ENCODE results near the gene LCN6. TPM values are rescaled to one million over a fixed set of nuclear protein-coding genes. Genes with fewer than 3 reads are reported as not detected.

The LCN6 gene
- polyA plus RNA-seq, 1 donor (not counting 4 experiments of a cell fraction or from before 2014, with no cell fraction given) = not detected

GRCh38 chr9:136714096-136714892 lies 34.0 kb downstream of the LCN6 start:
- no peak for TF ChIP-seq EZH2 (IDR thresholded peaks at IDR 0.05; ENCODE audit: low read length)
- TF ChIP-seq CTCF (optimal IDR thresholded peaks at IDR 0.05 in 1 of 3, IDR thresholded peaks at IDR 0.05 in 1 of 3, conservative IDR thresholded peaks at IDR 0.05 in 1 of 3; ENCODE audit: extremely low read depth in 1 of 3, insufficient read depth in 2 of 3, low read length in 3 of 3) = no peak
- H3K27ac ChIP-seq (ENCODE audit: control insufficient read depth, insufficient read depth, low read length) = no peak overlapping the region
- H2AFZ ChIP-seq (ENCODE audit: control insufficient read depth, low read length) = no peak overlapping the region
- no peak overlapping the region for H3K9ac ChIP-seq (ENCODE audit: control insufficient read depth, extremely low read depth, insufficient read depth, low read length)
- H4K20me1 ChIP-seq (ENCODE audit: control insufficient read depth, extremely low read depth, insufficient read depth, low read length) = no peaks in the 10 kb centered on the region
- no peak overlapping the region for H3K4me2 ChIP-seq (ENCODE audit: control insufficient read depth, extremely low read depth, insufficient read depth, low read depth, low read length)
- no peaks in the 10 kb centered on the region for H3K4me1 ChIP-seq (ENCODE audit: control insufficient read depth, extremely low read depth, insufficient read depth, low read length)
- no peaks in the 10 kb centered on the region for H3K79me2 ChIP-seq (ENCODE audit: control insufficient read depth, insufficient read depth, low read length)
- dilution Hi-C loops (cut with MboI; ENCODE audit: extremely low pct_ligation_motif_present, low sequenced_read_pairs) = no loop called here
- no peaks in the 10 kb centered on the region for H3K9me3 ChIP-seq (ENCODE audit: control insufficient read depth, low read depth, low read length)
- H3K9me1 ChIP-seq (ENCODE audit: control insufficient read depth, extremely low read depth, insufficient read depth, low read length) = no peaks in the 10 kb centered on the region
- DNase-seq (ENCODE audit: low read depth, low spot score) = no peak
- no peaks in the 10 kb centered on the region for H3K36me3 ChIP-seq (ENCODE audit: control insufficient read depth in 2 of 2, extremely low read depth in 1 of 2, insufficient read depth in 2 of 2, low read length in 2 of 2)
- H3K4me3 ChIP-seq (ENCODE audit: control insufficient read depth in 2 of 3, extremely low read depth in 1 of 3, insufficient read depth in 2 of 3, low read depth in 1 of 3, low read length in 3 of 3) = no peak overlapping the region
- FAIRE-seq = no peak
- peaks cover 19% of the 10 kb centered on the region for H3K27me3 ChIP-seq (ENCODE audit: control insufficient read depth, extremely low read depth, insufficient read depth, low read length)

- TF ChIP-seq CTCF (optimal IDR thresholded peaks at IDR 0.05 in 1 of 3, IDR thresholded peaks at IDR 0.05 in 1 of 3, conservative IDR thresholded peaks at IDR 0.05 in 1 of 3; ENCODE audit: extremely low read depth in 1 of 3, insufficient read depth in 2 of 3, low read length in 3 of 3) = no peak
- TF ChIP-seq EZH2 (IDR thresholded peaks at IDR 0.05; ENCODE audit: low read length) = no peak
- H3K36me3 ChIP-seq (ENCODE audit: control insufficient read depth in 2 of 2, extremely low read depth in 1 of 2, insufficient read depth in 2 of 2, low read length in 2 of 2) = no peaks in the 10 kb centered on the region
- H3K9ac ChIP-seq (ENCODE audit: control insufficient read depth, extremely low read depth, insufficient read depth, low read length) = no peak overlapping the region
- DNase-seq (ENCODE audit: low read depth, low spot score) = no peak
- H3K27me3 ChIP-seq (ENCODE audit: control insufficient read depth, extremely low read depth, insufficient read depth, low read length) = peaks cover 19% of the 10 kb centered on the region
- FAIRE-seq = no peak
- no peaks in the 10 kb centered on the region for H3K9me1 ChIP-seq (ENCODE audit: control insufficient read depth, extremely low read depth, insufficient read depth, low read length)
- H3K4me3 ChIP-seq (ENCODE audit: control insufficient read depth in 2 of 3, extremely low read depth in 1 of 3, insufficient read depth in 2 of 3, low read depth in 1 of 3, low read length in 3 of 3) = no peak overlapping the region
- H3K4me2 ChIP-seq (ENCODE audit: control insufficient read depth, extremely low read depth, insufficient read depth, low read depth, low read length) = no peak overlapping the region
- no peaks in the 10 kb centered on the region for H3K9me3 ChIP-seq (ENCODE audit: control insufficient read depth, low read depth, low read length)
- H4K20me1 ChIP-seq (ENCODE audit: control insufficient read depth, extremely low read depth, insufficient read depth, low read length) = no peaks in the 10 kb centered on the region
- dilution Hi-C loops (cut with MboI; ENCODE audit: extremely low pct_ligation_motif_present, low sequenced_read_pairs) = no loop called here
- H3K79me2 ChIP-seq (ENCODE audit: control insufficient read depth, insufficient read depth, low read length) = no peaks in the 10 kb centered on the region
- H2AFZ ChIP-seq (ENCODE audit: control insufficient read depth, low read length) = no peak overlapping the region
- H3K4me1 ChIP-seq (ENCODE audit: control insufficient read depth, extremely low read depth, insufficient read depth, low read length) = no peaks in the 10 kb centered on the region
- no peak overlapping the region for H3K27ac ChIP-seq (ENCODE audit: control insufficient read depth, insufficient read depth, low read length)
Observed at GRCh38 chr9:136713550-136713949, 34.8 kb downstream of the LCN6 start.
